ENCODE results near the gene C20orf144.
"Not testable (repeated sequence)": the region's sequence is repeated elsewhere in the genome, so short reads cannot be mapped to it uniquely, and the experiment has no call there.

The C20orf144 gene

DNA sequence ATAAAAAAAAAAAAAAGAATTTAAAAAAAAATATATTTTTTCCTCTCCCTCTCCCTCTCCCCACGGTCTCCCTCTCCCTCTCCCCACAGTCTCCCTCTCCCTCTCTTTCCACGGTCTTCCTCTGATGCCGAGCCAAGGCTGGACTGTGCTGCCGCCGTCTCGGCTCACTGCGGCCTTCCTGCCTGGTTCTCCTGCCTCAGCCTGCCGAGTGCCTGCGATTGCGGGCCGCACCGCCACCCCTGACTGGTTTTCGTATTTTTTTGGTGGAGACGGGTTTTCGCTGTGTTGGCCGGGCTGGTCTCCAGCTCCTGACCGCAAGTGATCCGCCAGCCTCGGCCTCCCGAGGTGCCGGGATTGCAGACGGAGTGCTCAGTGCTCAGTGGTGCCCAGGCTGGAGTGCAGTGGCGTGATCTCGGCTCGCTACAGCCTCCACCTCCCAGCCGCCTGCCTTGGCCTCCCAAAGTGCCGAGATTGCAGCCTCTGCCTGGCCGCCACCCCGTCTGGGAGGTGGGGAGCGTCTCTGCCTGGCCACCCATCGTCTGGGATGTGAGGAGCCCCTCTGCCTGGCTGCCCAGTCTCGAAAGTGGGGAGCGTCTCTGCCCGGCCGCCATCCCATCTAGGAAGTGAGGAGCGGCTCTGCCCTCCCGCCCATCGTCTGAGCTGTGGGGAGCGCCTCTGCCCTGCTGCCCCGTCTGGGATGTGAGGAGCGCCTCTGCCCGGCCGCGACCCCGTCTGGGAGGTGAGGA, 38.7 kb downstream of the C20orf144 start:
- not testable (repeated sequence) for H3K36me3 Mint-ChIP-seq (ENCODE audit: low read depth); H3K4me1 Mint-ChIP-seq (ENCODE audit: low read depth); H3K9me3 Mint-ChIP-seq; H3K27me3 Mint-ChIP-seq (ENCODE audit: low read depth); H3K27ac Mint-ChIP-seq; H3K4me3 Mint-ChIP-seq

GRCh38 chr20:33701629-33702450, 39.7 kb downstream of the C20orf144 start:
- H3K27ac Mint-ChIP-seq, result no peak overlapping the region

GRCh38 chr20:33702861-33703260, 40.7 kb downstream of the C20orf144 start:
- Mint-ChIP-seq H3K4me1 (ENCODE audit: low read depth) (no peaks in the 10 kb centered on the region), H3K27me3 (ENCODE audit: low read depth) (no peaks in the 10 kb centered on the region), H3K4me3 (no peak overlapping the region), H3K9me3 (peaks cover 3% of the 10 kb centered on the region), H3K27ac (no peak overlapping the region), H3K36me3 (ENCODE audit: low read depth) (peaks cover 12% of the 10 kb centered on the region)

More at GRCh38 chr20:33701629-33702450, 39.7 kb downstream of the C20orf144 start:
- peaks cover 3% of the 10 kb centered on the region for H3K9me3 Mint-ChIP-seq
- peaks cover 8% of the 10 kb centered on the region for H3K36me3 Mint-ChIP-seq (ENCODE audit: low read depth)
- no peaks in the 10 kb centered on the region for H3K4me1 Mint-ChIP-seq (ENCODE audit: low read depth)
- H3K27me3 Mint-ChIP-seq (ENCODE audit: low read depth), result no peaks in the 10 kb centered on the region
- H3K4me3 Mint-ChIP-seq, result no peak overlapping the region

DNA sequence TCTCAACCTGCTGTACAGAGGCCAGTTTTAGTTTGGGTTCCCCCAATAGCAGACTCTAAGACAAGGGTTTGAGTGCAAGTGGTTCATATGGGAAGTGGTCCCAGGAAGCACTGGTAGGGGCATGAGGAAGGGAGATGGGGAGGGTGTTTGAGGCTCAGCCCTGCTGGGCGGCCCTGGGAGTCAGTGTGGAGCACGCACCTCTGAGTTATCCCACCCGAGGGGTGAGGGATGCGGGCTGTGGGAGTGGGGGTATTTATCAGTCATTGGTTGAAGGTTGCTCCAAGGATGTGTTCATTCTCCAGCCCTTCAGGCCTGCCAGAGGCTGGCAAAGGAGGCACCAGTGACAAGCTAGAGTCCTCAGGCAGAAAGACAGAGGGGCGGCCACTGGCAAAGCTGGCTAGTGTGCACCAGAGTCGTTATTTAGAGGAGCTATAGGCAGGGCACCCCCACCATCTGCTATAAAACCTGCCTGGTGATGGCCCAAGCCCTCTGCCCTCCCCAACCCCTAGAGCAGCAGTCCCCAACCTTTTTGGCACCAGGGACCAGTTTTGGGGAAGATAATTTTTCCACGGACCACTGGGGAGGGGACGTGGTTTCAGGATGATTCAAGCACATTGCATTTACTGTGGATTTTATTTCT, 41.5 kb downstream of the C20orf144 start:
- Mint-ChIP-seq H3K4me1 (ENCODE audit: low read depth) (no peaks in the 10 kb centered on the region), H3K9me3 (no peaks in the 10 kb centered on the region), H3K36me3 (ENCODE audit: low read depth) (peaks cover 11% of the 10 kb centered on the region), H3K4me3 (no peak overlapping the region), H3K27ac (no peak overlapping the region), H3K27me3 (ENCODE audit: low read depth) (no peaks in the 10 kb centered on the region)

DNA sequence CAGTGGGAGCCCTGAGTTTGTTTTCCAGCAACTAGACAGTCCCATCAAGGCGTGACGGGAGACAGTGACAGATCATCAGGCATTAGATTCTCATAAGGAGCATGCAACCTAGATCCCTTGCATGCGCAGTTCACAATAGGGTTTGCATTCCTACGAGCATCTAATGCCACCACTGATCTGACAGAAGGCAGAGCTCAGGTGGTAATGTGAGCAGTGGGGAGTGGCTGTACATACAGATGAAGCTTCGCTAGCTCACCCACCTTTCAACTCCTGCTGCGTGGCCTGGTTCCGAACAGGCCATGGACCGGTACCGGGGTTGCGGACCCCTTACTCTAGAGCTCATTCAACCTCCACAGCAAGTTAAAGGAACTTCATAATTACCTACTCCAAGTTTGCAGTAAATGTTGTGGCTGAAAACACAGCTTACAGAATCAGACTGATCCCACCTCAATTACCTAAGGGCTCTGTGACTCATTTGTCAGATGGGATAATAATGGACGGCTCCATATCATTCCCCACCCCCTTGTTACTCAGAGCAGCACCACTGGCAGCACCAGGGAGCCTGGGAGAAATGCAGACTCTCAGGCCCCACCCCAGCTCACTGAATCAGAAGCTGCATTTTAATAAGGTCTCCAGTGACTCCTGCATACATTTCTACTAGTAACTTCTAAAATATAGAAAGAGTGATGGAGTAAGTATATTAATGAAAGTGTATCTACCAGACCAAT, 42.2 kb downstream of the C20orf144 start:
- H3K27me3 Mint-ChIP-seq (ENCODE audit: low read depth), result no peaks in the 10 kb centered on the region
- peaks cover 11% of the 10 kb centered on the region for H3K36me3 Mint-ChIP-seq (ENCODE audit: low read depth)
- no peaks in the 10 kb centered on the region for H3K9me3 Mint-ChIP-seq
- no peak overlapping the region for H3K4me3 Mint-ChIP-seq
- no peak overlapping the region for H3K27ac Mint-ChIP-seq
- peaks cover 3% of the 10 kb centered on the region for H3K4me1 Mint-ChIP-seq (ENCODE audit: low read depth)

DNA sequence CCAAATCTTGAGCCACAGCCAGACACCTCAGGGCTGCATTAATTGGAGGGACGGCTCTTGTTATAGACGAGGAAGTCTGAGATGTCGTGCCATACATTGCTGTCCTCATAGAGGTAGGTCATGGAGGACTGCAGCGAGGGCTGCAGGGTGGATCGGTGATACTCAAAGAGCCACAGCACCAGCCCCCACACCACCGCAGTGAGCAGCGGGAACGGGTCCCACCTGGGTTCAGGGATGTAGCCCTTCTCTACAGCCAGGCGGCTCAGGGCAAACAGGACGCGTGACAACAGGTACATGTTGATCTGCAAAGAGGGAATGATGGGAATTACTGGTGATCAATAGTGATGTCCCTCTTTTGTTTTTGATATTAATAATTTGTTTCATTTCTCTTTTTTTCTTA, 45.5 kb downstream of the C20orf144 start:
- H3K27ac Mint-ChIP-seq, result no peak overlapping the region
- no peak overlapping the region for H3K4me3 Mint-ChIP-seq
- peaks cover 29% of the 10 kb centered on the region for H3K36me3 Mint-ChIP-seq (ENCODE audit: low read depth)
- no peaks in the 10 kb centered on the region for H3K27me3 Mint-ChIP-seq (ENCODE audit: low read depth)
- H3K9me3 Mint-ChIP-seq, result no peaks in the 10 kb centered on the region
- peaks cover 18% of the 10 kb centered on the region for H3K4me1 Mint-ChIP-seq (ENCODE audit: low read depth)

DNA sequence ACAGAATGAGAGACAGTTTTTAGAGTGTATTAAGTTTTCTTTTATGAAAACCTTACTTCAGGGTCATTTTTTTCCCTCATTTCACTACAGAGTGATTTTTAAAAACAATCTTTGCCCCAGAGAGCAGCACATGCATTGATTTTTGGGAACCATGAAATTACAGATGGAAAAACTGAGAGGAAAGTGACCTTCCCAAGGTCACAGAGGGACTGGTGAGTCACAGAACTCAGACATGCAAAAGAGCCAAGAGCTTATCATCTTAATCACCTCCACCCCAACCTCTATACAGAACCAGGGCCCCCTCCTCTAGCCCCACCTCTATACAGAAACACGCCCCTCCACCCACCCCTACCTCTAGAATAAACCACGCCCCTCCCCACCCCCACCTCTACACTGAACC, 47.3 kb downstream of the C20orf144 start:
- H3K27ac Mint-ChIP-seq, result peak overlapping the region; percentile 65
- H3K9me3 Mint-ChIP-seq, result no peaks in the 10 kb centered on the region
- no peaks in the 10 kb centered on the region for H3K27me3 Mint-ChIP-seq (ENCODE audit: low read depth)
- H3K36me3 Mint-ChIP-seq (ENCODE audit: low read depth), result peaks cover 34% of the 10 kb centered on the region
- H3K4me1 Mint-ChIP-seq (ENCODE audit: low read depth), result peaks cover 18% of the 10 kb centered on the region
- no peak overlapping the region for H3K4me3 Mint-ChIP-seq

DNA sequence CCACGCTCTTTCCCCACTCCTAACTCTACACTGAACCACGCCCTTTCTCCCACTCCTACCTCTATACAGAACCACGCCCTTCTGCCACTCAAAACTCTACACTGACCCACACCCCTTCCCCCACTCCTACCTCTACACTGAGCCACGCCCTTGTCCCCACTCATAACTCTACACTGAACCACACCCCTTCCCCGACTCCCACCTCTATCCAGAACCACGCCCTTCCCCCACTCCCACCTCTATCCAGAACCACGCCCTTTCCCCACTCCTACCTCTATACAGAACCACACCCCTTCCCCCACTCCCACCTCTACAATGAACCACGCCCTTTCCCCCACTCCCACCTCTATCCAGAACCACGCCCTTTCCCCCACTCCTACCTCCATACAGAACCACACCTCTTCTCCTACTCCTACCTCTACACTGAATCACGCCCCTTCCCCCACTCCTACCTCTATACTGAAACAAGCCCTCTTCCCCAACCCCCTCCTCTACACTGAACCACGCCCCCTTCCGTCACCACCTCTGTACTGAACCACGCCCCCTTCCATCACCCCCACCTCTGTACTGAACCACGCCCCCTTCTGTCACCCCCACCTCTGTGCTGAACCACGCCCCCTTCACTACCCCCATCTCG, 47.9 kb downstream of the C20orf144 start:
- Mint-ChIP-seq H3K27me3 (ENCODE audit: low read depth) (no peaks in the 10 kb centered on the region), H3K4me3 (no peak overlapping the region), H3K9me3 (no peaks in the 10 kb centered on the region), H3K4me1 (ENCODE audit: low read depth) (peaks cover 18% of the 10 kb centered on the region), H3K27ac (peak overlapping the region; percentile 43), H3K36me3 (ENCODE audit: low read depth) (peaks cover 33% of the 10 kb centered on the region)

GRCh38 chr20:33710681-33711445, 48.7 kb downstream of the C20orf144 start:
- no peak overlapping the region for H3K4me3 Mint-ChIP-seq
- peak overlapping the region; percentile 47 for H3K27ac Mint-ChIP-seq
- no peaks in the 10 kb centered on the region for H3K9me3 Mint-ChIP-seq
- H3K36me3 Mint-ChIP-seq (ENCODE audit: low read depth), result peaks cover 31% of the 10 kb centered on the region
- H3K4me1 Mint-ChIP-seq (ENCODE audit: low read depth), result peaks cover 18% of the 10 kb centered on the region
- H3K27me3 Mint-ChIP-seq (ENCODE audit: low read depth), result no peaks in the 10 kb centered on the region

GRCh38 chr20:33711446-33711738, 49.3 kb downstream of the C20orf144 start:
- H3K4me1 Mint-ChIP-seq (ENCODE audit: low read depth), result peaks cover 21% of the 10 kb centered on the region
- H3K27ac Mint-ChIP-seq, result peak overlapping the region; percentile 47
- no peak overlapping the region for H3K4me3 Mint-ChIP-seq
- H3K36me3 Mint-ChIP-seq (ENCODE audit: low read depth), result peaks cover 33% of the 10 kb centered on the region
- H3K27me3 Mint-ChIP-seq (ENCODE audit: low read depth), result no peaks in the 10 kb centered on the region
- no peaks in the 10 kb centered on the region for H3K9me3 Mint-ChIP-seq

Data from T-helper 1 cell treated with Interleukin-12 subunit alpha and Interleukin-12 subunit beta and Interleukin-4 antibody, amounts not matched to agents 30 μg/mL and 1 μg/mL, for 36 hours (primary cell).